ENCODE measurements around the gene ZC3HAV1.
"Not testable (repeated sequence)": the region's sequence is repeated elsewhere in the genome, so short reads cannot be mapped to it uniquely, and the experiment has no call there.

The ZC3HAV1 gene

GRCh38 chr7:139086454-139086853, 23.1 kb downstream of the ZC3HAV1 start:
- DNase-seq: peak in 1 of 2 experiments; percentile 28
- TF ChIP-seq POLR2A (IDR thresholded peaks at IDR 0.05; ENCODE audit: low read length) (no peak), GATA1 (IDR thresholded peaks at IDR 0.05; ENCODE audit: low read depth, low read length) (no peak)

GRCh38 chr7:139084709-139085108, 24.8 kb downstream of the ZC3HAV1 start:
- TF ChIP-seq POLR2A (IDR thresholded peaks at IDR 0.05; ENCODE audit: low read length) (no peak), GATA1 (IDR thresholded peaks at IDR 0.05; ENCODE audit: low read depth, low read length) (no peak)
- no peak for DNase-seq

- DNase-seq: no peak
Measured at GRCh38 chr7:139081584-139081983, 27.9 kb downstream of the ZC3HAV1 start.

GRCh38 chr7:139080905-139081304, 28.6 kb downstream of the ZC3HAV1 start:
- TF ChIP-seq GATA1 (IDR thresholded peaks at IDR 0.05; ENCODE audit: low read depth, low read length) (no peak), POLR2A (IDR thresholded peaks at IDR 0.05; ENCODE audit: low read length) (no peak)
- no peak for DNase-seq

More at GRCh38 chr7:139081584-139081983, 27.9 kb downstream of the ZC3HAV1 start:
- no peak for TF ChIP-seq GATA1 (IDR thresholded peaks at IDR 0.05; ENCODE audit: low read depth, low read length)
- no peak for TF ChIP-seq POLR2A (IDR thresholded peaks at IDR 0.05; ENCODE audit: low read length)

- TF ChIP-seq POLR2A (IDR thresholded peaks at IDR 0.05; ENCODE audit: low read length): no peak
- no peak for TF ChIP-seq GATA1 (IDR thresholded peaks at IDR 0.05; ENCODE audit: low read depth, low read length)
- DNase-seq: no peak
Measured at GRCh38 chr7:139079861-139080260, 29.7 kb downstream of the ZC3HAV1 start.

- no peak for TF ChIP-seq GATA1 (IDR thresholded peaks at IDR 0.05; ENCODE audit: low read depth, low read length)
- TF ChIP-seq POLR2A (IDR thresholded peaks at IDR 0.05; ENCODE audit: low read length): no peak
- DNase-seq: no peak
Measured at GRCh38 chr7:139078911-139079310, 30.6 kb downstream of the ZC3HAV1 start.

- DNase-seq: no peak
- TF ChIP-seq POLR2A (IDR thresholded peaks at IDR 0.05; ENCODE audit: low read length) (no peak), GATA1 (IDR thresholded peaks at IDR 0.05; ENCODE audit: low read depth, low read length) (no peak)
Measured at GRCh38 chr7:139078399-139078798, 31.1 kb downstream of the ZC3HAV1 start.

GRCh38 chr7:139077706-139078105, 31.8 kb downstream of the ZC3HAV1 start:
- not testable (repeated sequence) for DNase-seq

GRCh38 chr7:139075871-139076686, 33.4 kb downstream of the ZC3HAV1 start:
- TF ChIP-seq POLR2A (IDR thresholded peaks at IDR 0.05; ENCODE audit: low read length) (no peak), GATA1 (IDR thresholded peaks at IDR 0.05; ENCODE audit: low read depth, low read length) (no peak)
- no peak for DNase-seq

GRCh38 chr7:139075031-139075652, 34.4 kb downstream of the ZC3HAV1 start:
- DNase-seq: peak; percentile 77 to 90
- no peak for TF ChIP-seq GATA1 (IDR thresholded peaks at IDR 0.05; ENCODE audit: low read depth, low read length)
- no peak for TF ChIP-seq POLR2A (IDR thresholded peaks at IDR 0.05; ENCODE audit: low read length)

- TF ChIP-seq POLR2A (IDR thresholded peaks at IDR 0.05; ENCODE audit: low read length) (no peak), GATA1 (IDR thresholded peaks at IDR 0.05; ENCODE audit: low read depth, low read length) (no peak)
- DNase-seq: no peak
Measured at GRCh38 chr7:139072796-139073195, 36.7 kb downstream of the ZC3HAV1 start.

- TF ChIP-seq POLR2A (IDR thresholded peaks at IDR 0.05; ENCODE audit: low read length) (no peak), GATA1 (IDR thresholded peaks at IDR 0.05; ENCODE audit: low read depth, low read length) (no peak)
- DNase-seq: no peak
Measured at GRCh38 chr7:139071680-139072079, 37.8 kb downstream of the ZC3HAV1 start.

- TF ChIP-seq GATA1 (IDR thresholded peaks at IDR 0.05; ENCODE audit: low read depth, low read length) (no peak), POLR2A (IDR thresholded peaks at IDR 0.05; ENCODE audit: low read length) (no peak)
- no peak for DNase-seq
Measured at GRCh38 chr7:139068544-139069399, 40.7 kb downstream of the ZC3HAV1 start.

GRCh38 chr7:139066315-139066714, 43.2 kb downstream of the ZC3HAV1 start:
- TF ChIP-seq POLR2A (IDR thresholded peaks at IDR 0.05; ENCODE audit: low read length): no peak
- no peak for TF ChIP-seq GATA1 (IDR thresholded peaks at IDR 0.05; ENCODE audit: low read depth, low read length)
- DNase-seq: no peak
